ENCODE measurements around the gene ARID3A.

- TF ChIP-seq CTCF (IDR thresholded peaks at IDR 0.05; ENCODE audit: insufficient read depth, low read depth, low read length), result no peak
- no peak for TF ChIP-seq EZH2 (IDR thresholded peaks at IDR 0.05; ENCODE audit: insufficient read depth, low read length)
Measured at GRCh38 chr19:1006711-1007398, 81.0 kb downstream of the ARID3A start.

Measured in astrocyte (in vitro differentiated cells and primary cell).